Measurements from ENCODE around the gene CD63.

Gene CD63

DNA sequence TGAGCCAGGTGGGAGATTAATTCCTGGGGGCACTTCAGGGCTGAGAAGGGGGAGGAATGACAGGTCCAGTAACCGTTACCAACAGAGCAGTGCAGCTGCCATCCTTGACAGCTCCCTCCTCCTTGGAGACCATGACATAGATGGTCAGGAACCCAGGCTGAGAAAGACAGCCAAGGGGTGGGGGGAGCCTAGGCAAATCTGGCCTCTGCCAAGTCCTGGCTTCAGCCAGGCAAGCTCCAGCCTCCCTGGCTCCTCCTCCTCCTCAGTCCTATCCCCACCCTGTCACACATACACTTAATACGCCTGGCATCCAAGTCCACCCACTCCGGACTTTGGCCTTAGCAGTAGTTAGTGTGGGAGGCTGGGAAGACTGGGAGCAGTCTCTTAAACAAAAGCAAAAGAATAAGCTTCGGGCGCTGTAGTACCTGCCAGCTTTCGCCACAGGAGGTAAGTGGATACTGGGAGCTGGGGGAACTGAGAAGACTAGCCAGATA lies 8.7 kb downstream of the CD63 start, which contains the start of gene RDH5:
TSS of gene RDH5 (plus strand) at position 323 of the 494 bp plus-strand sequence. CDS start 792 bp downstream, outside the sequence.
- DNase-seq, result no peak

DNA sequence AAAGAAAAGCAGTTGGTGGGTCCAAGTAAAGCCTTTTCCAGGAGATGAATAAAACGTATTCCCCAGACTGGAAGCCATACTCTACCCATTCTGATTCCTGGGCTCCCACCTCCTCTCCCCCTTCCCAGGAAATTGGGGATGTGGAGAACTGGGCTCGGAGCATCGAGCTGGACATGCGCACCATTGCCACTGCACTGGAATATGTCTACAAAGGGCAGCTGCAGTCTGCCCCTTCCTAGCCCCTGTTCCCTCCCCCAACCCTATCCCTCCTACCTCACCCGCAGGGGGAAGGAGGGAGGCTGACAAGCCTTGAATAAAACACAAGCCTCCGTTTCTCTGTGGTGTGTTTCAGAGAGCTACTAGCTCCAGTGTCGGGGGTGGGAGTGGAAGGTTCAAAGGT lies 9.4 kb downstream of the CD63 start:
- DNase-seq, result no peak

DNA sequence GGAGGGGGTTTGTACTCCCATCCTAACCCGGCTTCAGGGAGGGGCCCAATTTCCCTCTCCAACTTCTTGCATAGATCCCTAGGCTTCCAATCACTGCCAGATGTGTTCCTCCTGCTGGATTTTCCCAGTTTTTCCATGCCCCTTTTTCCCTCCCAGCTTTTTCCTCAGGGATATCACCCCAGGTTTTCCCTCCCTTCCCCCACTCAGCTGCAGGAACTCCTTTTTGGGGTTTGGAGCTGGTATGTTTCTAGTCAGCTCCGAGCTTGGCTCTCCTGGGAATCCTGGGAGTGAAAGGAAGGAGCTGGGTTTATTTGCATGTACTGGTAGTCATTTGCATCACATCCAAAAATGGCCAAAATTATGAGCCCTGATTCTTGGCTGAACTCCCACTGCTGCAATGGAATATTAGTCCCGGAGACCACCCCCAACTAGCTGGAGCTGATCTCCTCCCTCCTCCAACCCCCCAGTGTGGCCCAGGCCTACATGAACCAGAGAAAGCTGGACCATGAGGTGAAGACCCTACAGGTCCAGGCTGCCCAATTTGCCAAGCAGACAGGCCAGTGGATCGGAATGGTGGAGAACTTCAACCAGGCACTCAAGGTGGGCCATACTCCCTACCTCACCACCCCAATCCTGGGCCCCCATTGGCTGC lies 10.1 kb downstream of the CD63 start:
- DNase-seq, result no peak

DNA sequence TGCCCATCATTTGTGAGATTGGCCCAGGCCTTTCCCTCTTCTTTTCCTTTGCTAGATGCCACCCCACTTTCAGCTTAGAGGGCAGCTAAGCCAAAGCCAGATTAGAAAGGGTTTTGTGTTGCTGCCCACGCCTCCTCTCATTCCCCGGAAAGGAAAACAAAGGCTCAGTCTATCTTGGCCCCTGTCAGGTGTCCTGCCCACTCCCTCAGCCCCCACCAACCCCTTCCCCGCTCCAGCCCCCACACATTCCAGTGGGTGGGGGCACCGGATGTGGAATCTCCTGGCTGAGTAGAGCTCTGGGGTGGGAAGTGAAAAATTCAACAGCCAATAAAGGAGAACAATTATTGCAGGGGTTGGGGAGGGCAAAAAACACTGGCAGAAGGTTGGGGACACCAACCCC lies 10.8 kb downstream of the CD63 start:
- no peak for DNase-seq

DNA sequence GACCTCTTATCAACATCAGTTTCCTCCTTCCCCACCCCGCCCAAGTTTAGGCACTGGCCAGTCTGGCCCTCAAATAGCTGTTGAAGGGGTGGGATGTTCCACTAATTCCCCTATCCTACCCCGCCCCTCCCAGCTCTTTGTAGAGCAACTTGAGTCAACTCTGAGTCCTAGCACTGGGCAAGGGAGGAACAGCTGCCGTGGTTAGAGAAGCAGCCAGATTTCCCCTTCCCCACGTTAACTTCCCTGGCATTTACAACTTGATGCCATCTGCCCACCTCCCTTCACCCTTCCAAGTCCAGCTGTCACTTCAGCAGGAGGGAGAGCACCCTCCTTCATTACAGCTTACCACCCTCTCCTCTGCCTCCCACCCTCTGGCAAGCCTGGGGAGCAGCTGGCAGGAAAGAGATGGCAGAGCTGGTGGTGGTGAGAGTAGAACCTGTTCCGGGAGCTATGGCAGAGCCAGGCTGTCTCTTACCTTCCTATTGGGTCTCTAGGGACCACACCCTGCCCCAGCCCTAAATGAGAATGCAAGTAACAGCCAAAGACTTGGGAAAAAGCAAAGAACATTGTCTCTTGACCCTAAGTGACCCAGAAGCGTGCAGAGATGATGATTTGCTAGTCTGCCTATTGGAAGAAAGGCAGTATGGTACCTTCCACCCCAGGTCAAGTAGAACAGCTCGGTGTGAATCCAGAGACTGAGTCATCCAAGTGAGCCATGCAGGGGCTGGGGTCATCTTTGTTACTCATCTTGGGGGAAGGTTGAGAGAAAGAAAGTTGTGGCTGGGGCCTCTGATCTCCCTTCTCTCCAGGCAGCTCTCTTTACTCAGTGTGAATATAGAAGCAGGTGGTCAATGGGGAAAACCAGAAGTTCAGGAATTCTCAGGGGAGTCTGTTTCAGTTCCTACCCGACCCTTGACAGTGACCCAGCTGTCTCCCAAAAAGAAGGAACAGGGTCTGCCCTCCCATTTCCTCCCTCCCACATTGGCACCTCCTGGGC lies 11.5 kb downstream of the CD63 start:
- peak; percentile 47 for DNase-seq

DNA sequence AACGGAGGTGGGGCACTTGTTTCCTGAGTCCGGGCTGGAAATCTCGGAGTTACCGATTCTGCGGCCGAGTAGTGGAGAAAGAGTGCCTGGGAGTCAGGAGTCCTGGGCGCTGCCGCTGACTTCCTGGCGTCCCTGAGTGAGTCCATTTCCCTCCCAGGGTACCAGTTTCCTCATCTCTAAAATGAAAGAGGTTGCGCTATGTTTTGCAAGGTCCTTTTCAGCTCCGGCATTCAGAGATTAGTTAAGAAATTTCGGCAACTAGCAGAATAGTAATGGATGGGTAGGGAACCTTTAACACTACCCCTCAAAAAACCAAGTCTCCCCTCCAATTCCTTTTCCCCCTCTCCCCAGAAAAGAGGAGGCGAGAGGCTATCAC lies 12.2 kb downstream of the CD63 start:
- DNase-seq, result peak; percentile 59

DNA sequence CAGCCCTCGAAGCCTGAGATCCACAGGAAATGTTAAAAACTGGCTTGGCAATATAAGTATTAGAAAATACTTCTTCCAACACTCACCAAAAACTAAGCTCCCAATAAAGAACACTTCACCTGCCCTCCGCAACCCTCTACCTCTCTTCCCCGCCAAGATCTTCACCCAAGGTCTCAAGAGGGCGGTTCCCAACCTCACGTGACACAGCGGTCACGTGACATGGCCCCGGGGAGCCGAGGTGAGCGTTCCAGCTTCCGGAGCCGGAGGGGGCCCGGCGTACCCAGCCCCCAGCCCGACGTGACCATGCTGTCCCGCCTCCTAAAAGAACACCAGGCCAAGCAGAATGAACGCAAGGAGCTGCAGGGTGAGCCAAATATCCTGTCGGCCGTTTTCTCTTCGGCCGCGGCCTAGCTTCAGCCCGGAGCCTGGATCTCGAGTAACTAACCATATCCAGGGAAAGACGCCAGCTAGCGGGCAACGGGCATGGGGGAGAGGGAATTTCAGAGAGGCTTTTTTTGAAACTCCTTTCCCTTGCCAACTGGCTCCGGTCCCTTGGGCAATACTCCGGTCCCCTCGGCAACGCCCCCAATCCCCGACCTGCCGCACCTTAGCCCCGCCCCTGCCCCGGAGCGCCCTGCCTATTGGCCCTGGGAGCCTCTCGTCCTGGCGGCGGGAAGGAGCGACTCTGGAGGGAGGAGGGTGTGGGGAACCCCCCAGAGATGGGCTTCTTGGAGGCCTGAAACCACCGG lies 12.8 kb downstream of the CD63 start, which contains the start of gene BLOC1S1:
TSS of gene BLOC1S1 (plus strand) at position 214 of the 749 bp plus-strand sequence. CDS start at position 220, 6 bp downstream.
- peak; percentile 81 for DNase-seq

DNA sequence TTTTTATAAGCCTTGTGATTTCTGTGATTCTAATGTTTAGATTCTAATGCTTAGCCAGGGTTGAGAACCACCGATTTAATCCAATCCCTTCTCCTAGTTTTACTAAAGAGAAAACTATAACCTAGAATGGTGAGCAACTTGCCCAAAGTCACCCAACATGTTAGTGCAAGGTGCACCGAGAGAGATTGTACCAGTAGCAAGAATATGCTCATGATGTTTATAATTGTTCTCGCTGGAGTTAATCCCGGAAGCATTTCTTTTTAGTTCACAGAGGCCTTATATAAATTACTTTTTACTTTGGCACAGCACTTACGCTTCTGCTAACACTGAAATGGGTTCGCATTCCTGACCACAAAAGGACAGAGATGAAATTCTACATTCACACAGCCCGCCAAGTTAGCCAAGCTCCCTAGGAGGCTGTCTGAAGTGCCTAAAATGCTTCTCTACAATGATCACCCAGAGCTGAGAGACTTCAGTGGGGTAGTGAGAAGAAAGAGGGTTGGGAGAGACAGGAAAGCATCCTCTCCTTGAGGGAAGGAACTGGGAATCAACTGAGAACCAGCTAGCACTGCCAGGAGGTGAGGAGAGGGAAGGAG lies 13.5 kb downstream of the CD63 start:
- DNase-seq, result no peak

DNA sequence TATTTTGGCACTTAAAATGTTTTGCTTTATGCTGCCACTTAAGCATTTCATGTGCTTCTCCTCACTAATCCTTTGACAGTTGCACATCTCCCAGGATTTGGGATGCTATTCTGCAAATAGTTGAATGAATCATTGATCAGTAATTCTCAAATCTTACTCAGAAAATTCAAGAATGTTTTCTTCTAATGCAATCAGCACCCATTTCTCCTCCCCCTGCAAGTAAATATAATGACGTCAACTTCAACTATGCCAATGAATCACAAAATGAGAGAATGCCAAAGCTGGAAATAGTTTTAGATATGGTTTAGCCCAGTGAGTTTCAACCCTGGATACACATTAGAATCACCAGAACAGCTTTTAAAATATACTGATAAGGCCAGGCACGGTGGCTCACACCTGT lies 15.1 kb downstream of the CD63 start:
- DNase-seq, result no peak

DNA sequence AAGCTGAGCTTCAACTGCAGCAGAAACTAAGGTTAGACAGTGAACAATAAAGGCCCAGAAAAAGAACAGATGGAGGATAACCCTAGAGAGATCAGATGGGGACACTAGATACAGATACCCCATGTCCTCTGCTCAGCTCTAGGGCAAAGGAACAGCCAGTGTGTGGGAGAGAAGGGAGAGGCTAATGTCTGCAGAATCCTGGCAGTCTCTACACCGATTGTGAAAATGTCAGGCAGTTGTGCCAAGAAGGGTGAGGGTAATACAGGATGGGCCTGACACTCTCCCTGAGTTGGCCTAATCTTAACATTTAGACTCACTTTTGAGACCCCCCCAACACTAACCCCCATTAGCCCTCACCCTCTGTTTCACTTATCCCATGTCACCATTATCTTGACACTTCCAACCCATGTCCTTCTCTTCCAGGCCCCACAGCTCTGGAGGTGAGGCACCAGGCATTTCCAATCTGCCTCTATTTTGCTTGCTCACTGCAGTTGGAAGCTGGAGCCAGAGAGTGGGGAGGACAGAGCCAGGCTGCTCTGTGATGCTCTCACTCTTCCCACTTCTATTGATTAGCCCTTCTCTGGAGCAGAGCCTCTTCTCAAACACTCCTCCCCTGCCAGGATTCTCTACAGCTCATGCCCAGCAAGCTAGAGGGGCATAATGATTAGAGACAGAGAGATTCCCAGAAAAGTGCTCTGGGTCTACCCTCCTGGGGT lies 16.0 kb downstream of the CD63 start:
- no peak for DNase-seq

DNA sequence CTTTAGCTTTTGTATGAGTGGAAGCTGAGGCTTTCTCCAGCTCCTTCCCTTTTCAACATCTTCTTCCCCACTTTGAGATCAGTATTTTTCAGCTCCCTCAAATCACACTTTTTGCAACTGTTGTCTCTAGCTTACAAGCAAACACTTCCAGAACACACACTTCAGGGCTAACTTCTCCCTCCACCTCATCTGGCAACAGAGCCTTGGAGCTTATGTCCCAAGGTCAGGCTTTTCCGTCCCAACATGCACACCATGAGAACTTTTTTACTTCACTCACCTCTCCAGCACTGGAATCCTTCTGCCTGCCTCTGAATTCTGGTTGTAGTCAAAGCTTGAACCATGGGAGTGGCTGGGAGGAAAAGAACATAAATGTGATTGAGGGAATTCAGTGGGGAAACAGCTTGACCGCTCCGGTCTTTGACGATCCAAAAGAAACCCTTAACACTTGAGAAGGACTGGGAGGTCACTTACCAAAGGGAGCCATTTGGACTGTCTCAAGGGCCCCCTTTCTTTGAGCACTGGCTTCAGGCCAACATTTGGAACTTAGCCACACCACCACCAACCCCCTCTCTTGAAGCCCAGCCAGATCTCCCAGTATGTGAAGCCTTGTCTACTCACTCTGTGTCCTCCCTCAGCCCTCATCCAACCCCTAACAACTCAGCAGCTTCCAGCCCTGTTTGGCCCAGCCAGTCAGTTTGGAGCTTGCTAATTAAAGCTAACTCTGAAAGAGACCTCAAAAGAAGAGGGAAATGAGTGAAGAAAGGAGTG lies 16.8 kb downstream of the CD63 start:
- DNase-seq, result no peak

DNA sequence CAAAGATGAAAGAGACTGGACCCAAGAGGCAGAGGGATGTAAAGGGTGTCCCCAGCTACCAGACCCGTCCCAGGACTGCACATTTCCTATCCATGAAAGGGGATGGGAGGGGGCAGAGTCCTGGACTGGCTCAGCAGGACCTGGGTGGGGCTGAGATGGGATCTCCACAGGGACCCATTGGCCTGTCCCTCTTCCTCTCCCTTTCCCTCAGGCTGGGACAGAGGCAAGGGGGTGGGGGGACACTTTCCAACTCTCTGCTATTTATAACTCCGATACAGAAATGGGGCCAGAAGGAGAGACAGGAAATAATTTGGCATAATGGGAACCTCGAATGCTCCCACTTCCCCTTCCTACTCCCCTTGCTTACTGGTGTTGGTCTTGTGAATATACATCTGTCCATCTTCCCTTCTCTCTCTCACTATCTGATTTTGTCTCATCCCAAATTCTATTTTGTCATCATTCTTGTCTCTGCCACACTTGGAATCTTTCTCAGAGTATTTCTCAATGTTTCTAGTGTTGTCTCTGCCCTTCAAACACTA lies 20.0 kb downstream of the CD63 start:
- DNase-seq, result no peak

DNA sequence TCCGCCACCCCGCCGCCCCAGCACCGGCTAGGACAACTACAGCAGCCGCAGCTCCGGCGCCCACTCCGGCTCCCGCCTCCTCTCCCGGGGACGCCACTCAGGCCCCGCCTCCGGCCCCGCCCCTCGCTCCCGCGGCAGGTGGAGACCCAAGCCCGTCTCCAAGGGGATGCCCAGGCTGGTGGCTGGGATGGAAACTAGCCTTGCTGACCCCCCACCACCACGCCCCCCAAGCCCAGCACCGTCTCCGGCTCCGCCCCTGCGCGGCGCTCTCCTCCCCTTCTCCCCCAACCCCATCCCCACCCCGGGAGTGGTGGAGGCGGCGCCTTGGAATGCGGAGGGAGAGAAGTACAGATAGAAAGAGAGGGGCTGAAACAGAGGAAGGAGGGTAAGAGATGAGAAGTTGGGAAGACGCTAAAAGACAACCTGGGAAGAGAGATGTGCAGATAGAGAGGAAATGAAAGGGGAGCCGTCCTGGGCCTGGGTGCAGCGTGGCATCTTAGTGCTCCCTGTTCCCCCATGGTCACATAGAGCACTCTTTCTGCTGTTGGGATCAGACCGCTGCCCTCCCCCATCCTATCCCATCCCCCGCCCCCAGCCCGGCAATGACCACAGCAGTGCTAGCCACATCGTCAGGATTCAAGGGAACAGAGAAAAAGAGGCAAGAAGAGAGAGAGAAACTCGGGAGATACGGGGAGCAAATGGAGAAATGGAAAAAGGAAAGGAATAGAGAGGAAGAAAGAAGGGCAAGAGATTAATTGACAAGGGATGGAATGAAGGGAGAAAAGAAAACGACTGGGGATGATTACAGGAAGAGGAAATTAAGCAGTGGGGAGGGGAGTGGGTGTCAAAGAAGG lies 20.7 kb downstream of the CD63 start, which contains the start of gene ITGA7:
TSS of gene ITGA7 (minus strand) at position 64 of the 854 bp plus-strand sequence. CDS start 222 bp downstream, outside the sequence.
- no peak for DNase-seq

DNA sequence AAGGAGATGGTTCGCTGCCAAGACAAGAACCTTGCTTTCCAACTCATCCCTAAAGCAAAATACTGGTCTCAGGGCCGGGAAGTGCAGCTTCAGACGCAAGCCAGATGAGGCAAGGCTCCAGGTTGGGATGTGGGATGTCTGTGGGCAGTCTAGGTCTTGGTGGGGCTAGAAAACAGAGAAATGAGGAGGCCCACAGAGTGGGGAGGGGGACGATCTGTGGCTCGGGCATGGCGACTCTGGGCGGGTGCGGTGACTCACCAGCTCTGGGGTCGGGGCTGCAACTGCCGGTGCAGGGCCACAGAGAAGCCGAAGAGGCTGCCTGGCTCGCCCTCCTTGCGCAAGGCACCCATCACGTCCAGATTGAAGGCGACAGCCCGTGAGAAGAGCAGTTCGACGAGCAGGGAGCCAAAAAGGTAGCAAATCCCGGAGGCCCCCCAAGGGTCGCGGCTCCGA lies 21.6 kb downstream of the CD63 start:
- no peak for DNase-seq

DNA sequence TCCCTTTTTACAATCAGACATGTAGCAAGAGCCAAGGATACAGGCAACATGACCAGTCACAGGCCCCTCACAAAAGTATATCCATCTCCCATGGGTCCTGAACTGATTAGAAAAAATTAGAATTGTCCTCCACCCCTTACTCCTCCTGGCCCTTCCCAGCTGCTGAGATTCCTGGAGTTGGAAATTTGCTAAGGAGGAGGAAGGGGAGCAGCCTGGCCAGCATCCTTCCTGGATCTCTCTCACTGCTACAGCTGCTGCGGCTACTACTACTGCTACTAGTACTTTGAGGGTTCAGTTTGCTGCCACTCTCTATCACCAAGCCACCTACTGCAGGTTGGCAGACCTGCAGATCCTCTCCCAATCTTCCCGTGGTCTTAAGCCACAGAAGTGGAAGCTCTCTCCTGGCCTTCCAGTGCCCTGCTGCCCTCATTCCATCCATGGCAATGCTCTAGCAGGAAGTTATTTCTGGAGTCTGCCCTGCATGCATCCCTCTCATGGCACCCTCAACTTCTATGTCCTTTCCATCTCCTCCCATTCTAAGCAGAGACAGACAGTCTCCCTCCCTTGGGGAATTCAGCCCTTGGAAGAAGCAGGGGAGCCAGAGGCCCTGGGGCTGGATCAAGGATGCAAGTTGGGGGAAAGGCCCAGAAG lies 22.1 kb downstream of the CD63 start:
- DNase-seq, result no peak

DNA sequence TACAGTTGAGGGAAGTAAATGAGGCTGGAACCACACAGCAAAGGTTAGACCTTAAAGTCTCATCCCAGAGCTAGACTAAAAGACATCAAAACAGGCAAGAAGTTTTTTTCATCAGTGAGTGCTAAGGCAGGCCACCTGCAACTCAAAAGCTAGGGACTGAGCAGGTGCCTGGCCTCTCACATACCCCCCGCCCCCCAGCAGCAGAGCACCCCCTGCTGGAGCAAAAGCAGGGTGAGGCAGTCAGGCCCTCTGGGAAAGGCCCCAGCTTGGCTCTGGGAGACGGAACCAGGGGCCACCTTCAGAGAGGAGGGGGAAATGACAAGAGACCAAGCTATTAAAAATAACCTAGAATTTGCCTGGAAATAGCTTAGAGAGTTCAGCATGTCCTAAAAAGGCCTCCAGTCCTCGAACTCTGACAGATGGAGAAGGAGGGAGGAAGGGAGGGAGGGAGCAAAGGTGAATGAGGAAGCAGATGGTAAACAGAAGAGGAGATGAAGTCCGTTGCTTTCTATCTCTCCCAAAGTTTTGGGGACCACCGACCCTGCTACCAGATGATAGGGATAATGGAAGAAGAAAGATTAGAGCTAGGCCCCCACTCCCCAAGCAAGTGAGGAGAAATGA lies 22.9 kb downstream of the CD63 start:
- DNase-seq, result no peak

DNA sequence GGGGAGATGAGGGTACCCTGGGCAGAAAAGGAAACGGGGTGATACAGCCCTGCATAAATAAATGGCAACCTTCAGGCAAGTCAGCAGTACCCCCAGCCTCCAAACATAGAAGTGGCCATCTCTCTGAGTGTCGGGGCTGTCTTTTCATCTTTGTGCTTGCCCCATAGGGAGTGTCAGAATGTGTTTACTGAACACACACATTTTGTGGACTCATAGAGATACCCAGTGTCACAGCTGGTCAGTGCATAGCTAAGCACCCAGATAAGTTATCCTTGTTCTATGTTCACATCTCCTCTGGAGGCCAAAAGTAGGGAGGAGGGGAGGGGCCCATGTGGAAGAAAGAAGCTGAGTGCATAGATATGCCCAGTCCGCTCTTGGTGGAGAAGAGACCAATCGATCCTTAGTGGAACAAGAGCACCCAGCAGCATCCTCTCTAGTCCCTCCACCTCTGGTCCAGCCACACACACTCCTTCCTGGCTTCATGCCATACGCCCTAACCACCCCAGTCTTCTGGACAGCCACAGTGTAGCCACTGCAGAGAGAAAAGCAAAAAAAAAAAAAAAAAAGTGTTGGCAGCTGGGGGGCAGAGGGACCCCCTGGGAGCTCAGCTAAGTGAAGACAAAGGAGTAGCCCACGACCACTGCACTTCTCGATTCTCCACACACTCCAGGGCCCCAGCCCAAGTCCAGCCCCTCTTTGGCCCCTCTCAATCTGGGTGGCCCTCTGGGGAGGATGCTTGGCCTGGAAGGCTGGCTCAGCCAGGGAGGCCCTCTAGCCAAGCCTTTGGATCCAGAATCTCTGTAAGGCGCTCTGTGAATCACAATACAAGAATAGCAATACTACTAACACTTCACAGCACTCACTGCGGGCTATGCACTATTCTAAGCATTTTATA lies 23.7 kb downstream of the CD63 start:
- DNase-seq, result no peak

Data from suppressor macrophage treated with lipopolysaccharide for 4 hours (primary cell).